Glutamatergic neuron (in vitro differentiated cells): ENCODE measurements around the gene ZNF630. TPM values are rescaled to one million over a fixed set of nuclear protein-coding genes. Genes with fewer than 3 reads are reported as not detected.
"Not testable (repeated sequence)": the region's sequence is repeated elsewhere in the genome, so short reads cannot be mapped to it uniquely, and the experiment has no call there.

Experiments
- DNase-seq: peaks from one replicate; pipeline ENCODE4 v3.0.0; 2022
- H3K27ac Mint-ChIP-seq: one replicate; pipeline ENCODE4 v1.8.0; 2020; ENCODE audit warnings: mild to moderate bottlenecking, mixed read lengths, inconsistent platforms; ENCODE audit not compliant: unreplicated experiment
- H3K27me3 Mint-ChIP-seq: one replicate; pipeline ENCODE4 v1.8.0; 2020; ENCODE audit warnings: mild to moderate bottlenecking, moderate library complexity, mixed read lengths, inconsistent platforms; ENCODE audit not compliant: unreplicated experiment
- H3K36me3 Mint-ChIP-seq: one replicate; pipeline ENCODE4 v1.8.0; 2020; ENCODE audit warnings: mild to moderate bottlenecking, mixed read lengths, inconsistent platforms; ENCODE audit not compliant: unreplicated experiment
- H3K4me1 Mint-ChIP-seq: one replicate; pipeline ENCODE4 v1.8.0; 2020; ENCODE audit warnings: mild to moderate bottlenecking, low read depth, mixed read lengths, inconsistent platforms; ENCODE audit not compliant: unreplicated experiment
- H3K4me3 Mint-ChIP-seq: one replicate; pipeline ENCODE4 v1.8.0; 2020; ENCODE audit warnings: mild to moderate bottlenecking, mixed read lengths, inconsistent platforms; ENCODE audit not compliant: unreplicated experiment
- H3K9me3 Mint-ChIP-seq: one replicate; pipeline ENCODE4 v1.8.0; 2020; ENCODE audit warnings: mild to moderate bottlenecking, moderate library complexity, mixed read lengths, inconsistent platforms; ENCODE audit not compliant: unreplicated experiment
- CTCF ChIP-seq: fragments of 200-600 bp; sonication (generic); IDR thresholded peaks from one replicate; pipeline ENCODE4 v1.5.0; 2021; ENCODE audit not compliant: partially characterized antibody, unreplicated experiment
- total RNA-seq: library from RNA; stranded (reverse); fragmentation: NEBNext Ultra II Directional; extraction: Animal tissue kit (Norgen Biotek cat#: 25700); gene quantifications from one replicate; pipeline ENCODE4 v1.2.1, GENCODE V29; 2021; ENCODE audit not compliant: unreplicated experiment

The ZNF630 gene
- total RNA-seq, 1 donor from 2014 or later = 2.8 TPM

GRCh38 chrX:48022738-48023137 is 48.7 kb downstream of the ZNF630 start:
- peaks cover 5% of the 10 kb centered on the region for H3K4me1 Mint-ChIP-seq
- H3K36me3 Mint-ChIP-seq = no peaks in the 10 kb centered on the region
- no peak for DNase-seq
- H3K27me3 Mint-ChIP-seq = peaks cover 1% of the 10 kb centered on the region
- TF ChIP-seq CTCF = no peak
- no peak overlapping the region for H3K4me3 Mint-ChIP-seq
- H3K9me3 Mint-ChIP-seq = peaks cover 2% of the 10 kb centered on the region
- H3K27ac Mint-ChIP-seq = no peak overlapping the region

GRCh38 chrX:48022100-48022499 is 49.3 kb downstream of the ZNF630 start:
- no peak overlapping the region for H3K27ac Mint-ChIP-seq
- H3K27me3 Mint-ChIP-seq = peaks cover 1% of the 10 kb centered on the region
- no peak overlapping the region for H3K4me3 Mint-ChIP-seq
- TF ChIP-seq CTCF = no peak
- H3K9me3 Mint-ChIP-seq = peaks cover 2% of the 10 kb centered on the region
- DNase-seq = no peak
- peaks cover 5% of the 10 kb centered on the region for H3K4me1 Mint-ChIP-seq
- no peaks in the 10 kb centered on the region for H3K36me3 Mint-ChIP-seq

- Mint-ChIP-seq H3K9me3 (peaks cover 2% of the 10 kb centered on the region), H3K27ac (peak overlapping the region; percentile 100), H3K4me1 (peaks cover 3% of the 10 kb centered on the region), H3K4me3 (peak overlapping the region; percentile 94), H3K36me3 (no peaks in the 10 kb centered on the region), H3K27me3 (peaks cover 1% of the 10 kb centered on the region)
- DNase-seq = peak; percentile 81
- no peak for TF ChIP-seq CTCF
Observed at GRCh38 chrX:48021026-48021900, 50.2 kb downstream of the ZNF630 start.

GRCh38 chrX:48020472-48020871 is 51.0 kb downstream of the ZNF630 start:
- not testable (repeated sequence) for H3K27me3 Mint-ChIP-seq, DNase-seq, H3K36me3 Mint-ChIP-seq, H3K9me3 Mint-ChIP-seq, H3K4me1 Mint-ChIP-seq, H3K27ac Mint-ChIP-seq
- H3K4me3 Mint-ChIP-seq = peak overlapping the region; percentile 94

GRCh38 chrX:48019892-48020291 is 51.5 kb downstream of the ZNF630 start:
- H3K4me1 Mint-ChIP-seq, H3K27ac Mint-ChIP-seq, H3K27me3 Mint-ChIP-seq, DNase-seq, H3K4me3 Mint-ChIP-seq, H3K36me3 Mint-ChIP-seq, H3K9me3 Mint-ChIP-seq: not testable (repeated sequence)

- H3K27me3 Mint-ChIP-seq, DNase-seq, H3K4me3 Mint-ChIP-seq, H3K9me3 Mint-ChIP-seq, H3K27ac Mint-ChIP-seq, H3K36me3 Mint-ChIP-seq, H3K4me1 Mint-ChIP-seq: not testable (repeated sequence)
Observed at GRCh38 chrX:48016583-48017310, 54.7 kb downstream of the ZNF630 start.

- H3K9me3 Mint-ChIP-seq, H3K27ac Mint-ChIP-seq, H3K36me3 Mint-ChIP-seq, H3K4me3 Mint-ChIP-seq, DNase-seq, H3K27me3 Mint-ChIP-seq, H3K4me1 Mint-ChIP-seq: not testable (repeated sequence)
Observed at GRCh38 chrX:48009445-48009960, 61.9 kb downstream of the ZNF630 start.
